AG10803 (cell line): Measurements from ENCODE around the gene CALHM4.

Experiments
- DNase-seq: peaks from one replicate; pipeline ENCODE4 v3.0.0; 2010; ENCODE audit warnings: low read depth
- H3K4me3 ChIP-seq: 2 replicates; pipeline ENCODE4 v1.5.1; 2011; ENCODE audit warnings: mild to moderate bottlenecking, low read length, control low read depth
- CTCF ChIP-seq: conservative IDR thresholded peaks from 2 replicates; pipeline ENCODE4 v1.5.1; 2011; ENCODE audit warnings: mild to moderate bottlenecking, low read length, control low read depth, inconsistent platforms

The CALHM4 gene

GRCh38 chr6:116528780-116529179 lies 24.8 kb upstream of the CALHM4 start:
- DNase-seq: no peak
- no peak overlapping the region for H3K4me3 ChIP-seq
- TF ChIP-seq CTCF: no peak

GRCh38 chr6:116529466-116530290 lies 23.9 kb upstream of the CALHM4 start:
- no peak overlapping the region for H3K4me3 ChIP-seq
- no peak for DNase-seq
- TF ChIP-seq CTCF: no peak

GRCh38 chr6:116530436-116530835 lies 23.1 kb upstream of the CALHM4 start:
- no peak for DNase-seq
- no peak overlapping the region for H3K4me3 ChIP-seq
- TF ChIP-seq CTCF: no peak

GRCh38 chr6:116531675-116532570 lies 21.6 kb upstream of the CALHM4 start:
- peak; percentile 90 for TF ChIP-seq CTCF
- no peak overlapping the region for H3K4me3 ChIP-seq
- peak; percentile 74 for DNase-seq

GRCh38 chr6:116533233-116533957 lies 20.2 kb upstream of the CALHM4 start:
- TF ChIP-seq CTCF: peak; percentile 19; the same call in 1 of the 2 replicates
- H3K4me3 ChIP-seq: no peak overlapping the region
- DNase-seq: no peak

GRCh38 chr6:116535109-116535508 lies 18.4 kb upstream of the CALHM4 start:
- no peak overlapping the region for H3K4me3 ChIP-seq
- DNase-seq: no peak
- no peak for TF ChIP-seq CTCF
